ENCODE data around the gene AFAP1.

The AFAP1 gene

GRCh38 chr4:7713757-7714156 is 225.9 kb downstream of the AFAP1 start:
- no peak overlapping the region for H4K8ac ChIP-seq (ENCODE audit: low read depth, low read length)
- no peak overlapping the region for H2BK120ac ChIP-seq (ENCODE audit: insufficient read depth, low read length, poor library complexity)
- DNase-seq, result no peak
- no CpG with 5 or more reads among the region's 7 CpGs for WGBS (ENCODE audit: extremely low coverage, insufficient coverage, insufficient read length)
- H3K79me1 ChIP-seq (ENCODE audit: low read length), result no peaks in the 10 kb centered on the region
- H3K18ac ChIP-seq (ENCODE audit: low read length), result no peak overlapping the region
- H2BK12ac ChIP-seq (ENCODE audit: low read length), result no peak overlapping the region
- no peak overlapping the region for H2AFZ ChIP-seq (ENCODE audit: insufficient read depth, low read length, poor library complexity)
- H2BK5ac ChIP-seq (ENCODE audit: low read depth, low read length, poor library complexity), result no peak overlapping the region
- no peak overlapping the region for H3K14ac ChIP-seq (ENCODE audit: low read length)
- H2AK5ac ChIP-seq (ENCODE audit: low read length), result no peak overlapping the region
- no peak overlapping the region for H4K12ac ChIP-seq (ENCODE audit: low read depth, low read length)
- no peak overlapping the region for H3K4me3 ChIP-seq (ENCODE audit: low read depth, low read length)
- H3K27me3 ChIP-seq (ENCODE audit: insufficient read depth, low read length), result no peaks in the 10 kb centered on the region
- no peak overlapping the region for H3K23ac ChIP-seq (ENCODE audit: low read length)
- H3K9ac ChIP-seq (ENCODE audit: low read length), result no peak overlapping the region
- H3K4ac ChIP-seq (ENCODE audit: low read depth, low read length), result no peak overlapping the region
- H3K36me3 ChIP-seq (ENCODE audit: control insufficient read depth in 1 of 2, insufficient read depth in 2 of 2, low read length in 2 of 2), result no peaks in the 10 kb centered on the region
- H3K27ac ChIP-seq (ENCODE audit: low read depth, low read length), result no peak overlapping the region
- no peak overlapping the region for H3K4me2 ChIP-seq (ENCODE audit: low read length)
- H3K4me1 ChIP-seq (ENCODE audit: control insufficient read depth in 1 of 2, insufficient read depth in 2 of 2, low read length in 2 of 2), result no peaks in the 10 kb centered on the region
- no peak overlapping the region for H4K91ac ChIP-seq (ENCODE audit: low read depth, low read length)
- no peaks in the 10 kb centered on the region for H3K79me2 ChIP-seq (ENCODE audit: control insufficient read depth, insufficient read depth, low read length, poor library complexity)
- peaks cover 4% of the 10 kb centered on the region for H3K9me3 ChIP-seq (ENCODE audit: insufficient read depth, low read depth, low read length)

- Histone ChIP-seq H3K23ac (ENCODE audit: low read length) (no peak overlapping the region), H2BK5ac (ENCODE audit: low read depth, low read length, poor library complexity) (no peak overlapping the region), H4K12ac (ENCODE audit: low read depth, low read length) (no peak overlapping the region), H2AFZ (ENCODE audit: insufficient read depth, low read length, poor library complexity) (no peak overlapping the region), H4K91ac (ENCODE audit: low read depth, low read length) (no peak overlapping the region), H3K79me2 (ENCODE audit: control insufficient read depth, insufficient read depth, low read length, poor library complexity) (no peaks in the 10 kb centered on the region), H2BK12ac (ENCODE audit: low read length) (no peak overlapping the region), H3K4me3 (ENCODE audit: low read depth, low read length) (no peak overlapping the region), H2AK5ac (ENCODE audit: low read length) (no peak overlapping the region), H3K9ac (ENCODE audit: low read length) (no peak overlapping the region), H3K36me3 (ENCODE audit: control insufficient read depth in 1 of 2, insufficient read depth in 2 of 2, low read length in 2 of 2) (no peaks in the 10 kb centered on the region), H3K14ac (ENCODE audit: low read length) (no peak overlapping the region), H2BK120ac (ENCODE audit: insufficient read depth, low read length, poor library complexity) (no peak overlapping the region), H3K79me1 (ENCODE audit: low read length) (no peaks in the 10 kb centered on the region), H4K8ac (ENCODE audit: low read depth, low read length) (no peak overlapping the region), H3K27ac (ENCODE audit: low read depth, low read length) (no peak overlapping the region), H3K4me1 (ENCODE audit: control insufficient read depth in 1 of 2, insufficient read depth in 2 of 2, low read length in 2 of 2) (no peaks in the 10 kb centered on the region), H3K27me3 (ENCODE audit: insufficient read depth, low read length) (no peaks in the 10 kb centered on the region), H3K18ac (ENCODE audit: low read length) (no peak overlapping the region), H3K4ac (ENCODE audit: low read depth, low read length) (no peak overlapping the region), H3K9me3 (ENCODE audit: insufficient read depth, low read depth, low read length) (peaks cover 4% of the 10 kb centered on the region), H3K4me2 (ENCODE audit: low read length) (no peak overlapping the region)
- WGBS (ENCODE audit: extremely low coverage, insufficient coverage, insufficient read length), result no CpG with 5 or more reads among the region's 19 CpGs
- no peak for DNase-seq
Observed at GRCh38 chr4:7712021-7712671, 227.5 kb downstream of the AFAP1 start.

- no peak overlapping the region for H3K4me2 ChIP-seq (ENCODE audit: low read length)
- no peak overlapping the region for H4K91ac ChIP-seq (ENCODE audit: low read depth, low read length)
- no peak for DNase-seq
- no peaks in the 10 kb centered on the region for H3K4me1 ChIP-seq (ENCODE audit: control insufficient read depth in 1 of 2, insufficient read depth in 2 of 2, low read length in 2 of 2)
- H2AK5ac ChIP-seq (ENCODE audit: low read length), result no peak overlapping the region
- no peak overlapping the region for H2AFZ ChIP-seq (ENCODE audit: insufficient read depth, low read length, poor library complexity)
- H3K27ac ChIP-seq (ENCODE audit: low read depth, low read length), result no peak overlapping the region
- no peaks in the 10 kb centered on the region for H3K79me1 ChIP-seq (ENCODE audit: low read length)
- no peaks in the 10 kb centered on the region for H3K36me3 ChIP-seq (ENCODE audit: control insufficient read depth in 1 of 2, insufficient read depth in 2 of 2, low read length in 2 of 2)
- no peak overlapping the region for H4K12ac ChIP-seq (ENCODE audit: low read depth, low read length)
- H3K27me3 ChIP-seq (ENCODE audit: insufficient read depth, low read length), result no peaks in the 10 kb centered on the region
- no peak overlapping the region for H3K14ac ChIP-seq (ENCODE audit: low read length)
- peaks cover 4% of the 10 kb centered on the region for H3K9me3 ChIP-seq (ENCODE audit: insufficient read depth, low read depth, low read length)
- H3K79me2 ChIP-seq (ENCODE audit: control insufficient read depth, insufficient read depth, low read length, poor library complexity), result no peaks in the 10 kb centered on the region
- no peak overlapping the region for H3K4ac ChIP-seq (ENCODE audit: low read depth, low read length)
- H2BK12ac ChIP-seq (ENCODE audit: low read length), result no peak overlapping the region
- H2BK5ac ChIP-seq (ENCODE audit: low read depth, low read length, poor library complexity), result no peak overlapping the region
- no peak overlapping the region for H3K18ac ChIP-seq (ENCODE audit: low read length)
- no CpG with 5 or more reads among the region's 10 CpGs for WGBS (ENCODE audit: extremely low coverage, insufficient coverage, insufficient read length)
- H3K23ac ChIP-seq (ENCODE audit: low read length), result no peak overlapping the region
- H3K4me3 ChIP-seq (ENCODE audit: low read depth, low read length), result no peak overlapping the region
- no peak overlapping the region for H2BK120ac ChIP-seq (ENCODE audit: insufficient read depth, low read length, poor library complexity)
- H3K9ac ChIP-seq (ENCODE audit: low read length), result no peak overlapping the region
- H4K8ac ChIP-seq (ENCODE audit: low read depth, low read length), result no peak overlapping the region
Observed at GRCh38 chr4:7711307-7711963, 228.2 kb downstream of the AFAP1 start.

GRCh38 chr4:7710576-7711306 is 228.9 kb downstream of the AFAP1 start:
- H4K8ac ChIP-seq (ENCODE audit: low read depth, low read length), result no peak overlapping the region
- H3K23ac ChIP-seq (ENCODE audit: low read length), result no peak overlapping the region
- no peaks in the 10 kb centered on the region for H3K27me3 ChIP-seq (ENCODE audit: insufficient read depth, low read length)
- no peak overlapping the region for H3K18ac ChIP-seq (ENCODE audit: low read length)
- no peak overlapping the region for H4K12ac ChIP-seq (ENCODE audit: low read depth, low read length)
- no peak overlapping the region for H3K4me3 ChIP-seq (ENCODE audit: low read depth, low read length)
- H2AK5ac ChIP-seq (ENCODE audit: low read length), result no peak overlapping the region
- no peaks in the 10 kb centered on the region for H3K79me2 ChIP-seq (ENCODE audit: control insufficient read depth, insufficient read depth, low read length, poor library complexity)
- H2BK5ac ChIP-seq (ENCODE audit: low read depth, low read length, poor library complexity), result no peak overlapping the region
- no peak overlapping the region for H2BK12ac ChIP-seq (ENCODE audit: low read length)
- H2AFZ ChIP-seq (ENCODE audit: insufficient read depth, low read length, poor library complexity), result no peak overlapping the region
- WGBS (ENCODE audit: extremely low coverage, insufficient coverage, insufficient read length), result no CpG with 5 or more reads among the region's 21 CpGs
- no peak overlapping the region for H4K91ac ChIP-seq (ENCODE audit: low read depth, low read length)
- no peaks in the 10 kb centered on the region for H3K36me3 ChIP-seq (ENCODE audit: control insufficient read depth in 1 of 2, insufficient read depth in 2 of 2, low read length in 2 of 2)
- H3K9me3 ChIP-seq (ENCODE audit: insufficient read depth, low read depth, low read length), result peaks cover 4% of the 10 kb centered on the region
- no peak overlapping the region for H3K4ac ChIP-seq (ENCODE audit: low read depth, low read length)
- no peak overlapping the region for H3K14ac ChIP-seq (ENCODE audit: low read length)
- H3K9ac ChIP-seq (ENCODE audit: low read length), result no peak overlapping the region
- H3K4me1 ChIP-seq (ENCODE audit: control insufficient read depth in 1 of 2, insufficient read depth in 2 of 2, low read length in 2 of 2), result no peaks in the 10 kb centered on the region
- no peak overlapping the region for H2BK120ac ChIP-seq (ENCODE audit: insufficient read depth, low read length, poor library complexity)
- no peak overlapping the region for H3K27ac ChIP-seq (ENCODE audit: low read depth, low read length)
- DNase-seq, result no peak
- no peak overlapping the region for H3K4me2 ChIP-seq (ENCODE audit: low read length)
- H3K79me1 ChIP-seq (ENCODE audit: low read length), result no peaks in the 10 kb centered on the region
